ENCODE data around the gene GBA3. TPM values are rescaled to one million over a fixed set of nuclear protein-coding genes. Genes with fewer than 3 reads are reported as not detected.

Gene GBA3
- total RNA-seq: not detected in 2 replicates

GRCh38 chr4:22692736-22693135, at the start of gene GBA3:
Gene GBA3, plus strand, starts transcription at chr4:22692937.
- intact Hi-C loops (cut with micrococcal nuclease): loop anchor here (5.0 kb wide), 1 partner anchor 565 kb away; no protein-coding TSS in a partner anchor

- intact Hi-C loops (cut with micrococcal nuclease): no loop called here
Observed at GRCh38 chr4:22643952-22644351, 48.8 kb upstream of the GBA3 start.

DNA sequence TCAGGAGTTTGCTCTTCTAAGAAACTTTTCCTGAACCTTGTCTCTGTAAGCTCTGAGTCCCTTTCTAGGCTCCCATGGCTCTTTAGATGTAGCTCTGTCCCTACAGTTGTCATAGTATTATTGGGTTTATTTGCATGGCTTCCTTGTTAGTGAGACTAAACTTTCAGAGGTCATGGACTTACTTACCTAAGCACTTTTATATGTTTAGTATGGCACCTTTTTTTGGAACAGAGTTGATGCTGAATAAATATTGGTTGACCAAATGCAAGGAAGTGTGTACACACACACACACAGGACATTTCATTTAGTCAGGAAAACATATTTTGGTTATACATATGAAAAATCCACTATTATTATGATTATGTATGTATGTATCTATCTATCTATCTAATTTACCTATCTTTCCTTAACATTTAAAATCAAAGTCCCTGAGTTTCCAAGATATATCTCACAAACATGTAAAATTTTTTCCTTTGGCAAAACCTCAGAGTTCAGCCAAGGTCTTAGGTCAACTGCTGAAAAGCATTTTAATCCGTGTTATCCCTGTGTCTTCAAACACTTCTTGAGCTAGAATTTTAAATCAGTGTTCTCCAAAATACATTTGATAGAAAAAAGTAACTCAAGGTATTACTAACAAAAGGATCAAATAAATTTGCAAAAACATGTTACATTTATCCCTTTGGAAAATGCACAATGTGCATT, 47.1 kb upstream of the GBA3 start:
- intact Hi-C loops (cut with micrococcal nuclease): no loop called here

- intact Hi-C loops (cut with micrococcal nuclease): no loop called here
Observed at GRCh38 chr4:22648996-22649395, 43.7 kb upstream of the GBA3 start.

- intact Hi-C loops (cut with micrococcal nuclease): no loop called here
Observed at GRCh38 chr4:22650771-22651170, 42.0 kb upstream of the GBA3 start.

GRCh38 chr4:22653752-22654151, 39.0 kb upstream of the GBA3 start:
- intact Hi-C loops (cut with micrococcal nuclease): no loop called here

DNA sequence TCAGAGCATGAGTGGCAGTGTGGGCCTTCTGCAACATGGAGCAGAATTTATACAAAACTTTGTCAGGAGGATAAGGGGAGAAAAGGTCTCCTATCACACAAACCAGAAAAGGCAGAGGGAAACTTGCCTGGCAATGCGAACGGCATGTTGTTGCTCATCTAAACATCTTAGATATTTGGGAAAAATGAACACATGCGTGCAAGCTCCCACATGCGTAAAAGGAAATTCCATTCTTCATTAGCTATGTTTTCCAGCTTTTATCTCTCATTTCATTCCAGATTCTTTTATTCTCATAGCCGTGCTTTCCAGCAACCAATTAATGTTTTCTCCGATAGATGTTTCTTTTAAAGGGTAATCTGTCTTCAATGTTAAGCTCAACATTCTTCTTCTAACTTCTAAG, 31.3 kb upstream of the GBA3 start:
- intact Hi-C loops (cut with micrococcal nuclease): no loop called here

DNA sequence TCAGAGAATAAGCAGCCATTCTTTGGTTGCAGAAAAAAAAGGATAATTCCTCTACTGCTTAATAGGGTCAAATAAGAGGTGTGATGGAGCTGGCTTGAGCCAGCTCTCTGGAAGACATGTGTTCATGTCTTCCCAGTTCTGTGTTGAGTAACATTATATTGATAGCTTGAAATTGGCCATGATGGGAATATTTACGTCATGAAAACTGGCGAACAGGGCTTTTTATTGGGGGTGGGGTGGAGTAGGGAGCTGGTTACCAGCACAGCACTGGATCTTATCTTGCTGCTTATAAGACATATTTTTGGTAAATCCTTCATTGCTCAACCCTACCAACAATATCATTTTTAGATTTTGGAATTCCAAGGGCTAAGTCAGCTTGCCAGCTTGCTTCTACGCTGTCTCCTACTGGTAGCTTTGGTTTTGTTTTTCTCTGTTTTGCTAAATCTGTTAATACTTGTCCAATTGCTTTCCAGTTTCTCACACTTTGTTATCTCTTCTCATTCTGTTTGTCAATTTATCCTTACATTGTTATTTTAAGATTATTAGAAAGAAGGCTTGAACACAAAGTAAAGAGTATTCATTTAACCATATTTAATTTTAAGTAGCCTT, 25.3 kb upstream of the GBA3 start:
- intact Hi-C loops (cut with micrococcal nuclease): no loop called here

DNA sequence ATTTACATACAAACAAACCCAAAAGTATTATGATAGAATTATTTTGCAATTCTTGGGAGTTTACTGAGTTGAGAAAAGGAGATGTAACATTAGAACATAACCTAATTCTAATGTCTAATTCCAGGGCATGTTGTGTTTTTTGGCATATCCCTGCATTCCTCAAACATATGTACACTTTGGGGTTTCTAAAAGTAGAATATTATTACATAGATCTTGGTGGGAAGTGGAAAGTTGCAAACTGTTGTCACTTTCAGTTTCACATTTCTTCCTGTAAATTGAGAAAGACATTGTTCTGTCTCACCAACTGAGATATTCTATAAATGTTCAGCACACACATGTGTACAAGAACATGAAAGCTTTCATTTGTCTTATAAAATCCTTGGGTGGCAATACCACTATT, 24.4 kb upstream of the GBA3 start:
- intact Hi-C loops (cut with micrococcal nuclease): no loop called here

- intact Hi-C loops (cut with micrococcal nuclease): no loop called here
Observed at GRCh38 chr4:22668702-22669101, 24.0 kb upstream of the GBA3 start.

- intact Hi-C loops (cut with micrococcal nuclease): loop anchor here (1.0 kb wide), 1 partner anchor 8 kb away; no protein-coding TSS in a partner anchor
Observed at GRCh38 chr4:22670956-22671355, 21.8 kb upstream of the GBA3 start.

DNA sequence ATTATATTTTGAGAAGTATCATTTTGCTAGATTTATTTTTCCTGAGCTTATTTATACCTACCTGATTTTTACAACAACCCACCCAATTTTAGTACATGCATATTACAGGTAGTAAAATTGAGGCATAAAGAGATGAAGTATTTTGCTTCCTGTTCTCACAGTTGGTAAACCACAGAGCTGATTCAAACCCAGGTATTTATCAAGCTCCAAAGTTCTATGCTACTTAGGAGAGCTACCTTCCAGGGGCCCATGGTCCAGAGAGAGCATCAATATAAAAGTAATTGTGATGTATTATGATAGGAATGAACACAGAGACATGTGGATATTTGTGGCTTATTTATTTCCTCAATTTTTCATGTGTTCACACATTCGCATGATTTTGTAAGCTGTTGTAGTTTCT, 20.2 kb upstream of the GBA3 start:
- intact Hi-C loops (cut with micrococcal nuclease): no loop called here

DNA sequence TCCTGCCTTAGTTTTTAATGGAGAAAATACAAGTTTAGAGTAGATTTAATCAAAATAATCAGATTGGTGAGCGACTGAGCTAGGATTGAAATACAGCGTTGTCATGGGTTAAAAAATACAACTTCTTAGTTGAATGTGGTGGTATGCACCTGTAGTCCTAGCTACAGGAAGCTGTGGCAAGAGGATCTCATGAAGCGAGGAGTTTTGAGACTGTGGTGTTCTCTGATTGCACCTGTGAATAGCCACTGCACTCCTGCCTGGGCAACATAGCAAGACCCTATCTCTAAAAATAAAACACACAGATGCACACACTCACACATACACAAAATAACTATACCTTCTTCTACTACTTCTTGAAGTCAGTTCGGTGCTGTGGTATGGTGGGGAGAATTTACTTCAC, 19.8 kb upstream of the GBA3 start:
- intact Hi-C loops (cut with micrococcal nuclease): no loop called here

DNA sequence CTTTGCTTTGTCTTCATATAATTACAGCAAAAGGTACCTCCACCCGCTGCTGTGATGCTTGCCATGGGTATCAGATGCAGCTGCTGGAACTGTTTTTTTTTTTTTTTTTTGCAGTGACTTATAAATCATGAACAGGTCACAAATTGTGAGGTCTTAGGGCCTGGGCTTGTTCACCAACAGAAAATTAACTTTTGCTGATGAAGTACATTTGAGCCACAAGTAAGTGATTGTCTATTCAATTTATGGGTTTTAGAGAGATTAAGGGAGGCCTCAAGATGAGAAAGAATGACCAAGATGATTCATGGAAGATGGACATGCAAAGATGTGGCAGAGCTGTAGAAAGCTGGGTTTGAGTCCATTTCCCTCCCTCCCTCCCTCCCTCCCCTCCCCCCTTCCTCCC, 18.0 kb upstream of the GBA3 start:
- intact Hi-C loops (cut with micrococcal nuclease): no loop called here

DNA sequence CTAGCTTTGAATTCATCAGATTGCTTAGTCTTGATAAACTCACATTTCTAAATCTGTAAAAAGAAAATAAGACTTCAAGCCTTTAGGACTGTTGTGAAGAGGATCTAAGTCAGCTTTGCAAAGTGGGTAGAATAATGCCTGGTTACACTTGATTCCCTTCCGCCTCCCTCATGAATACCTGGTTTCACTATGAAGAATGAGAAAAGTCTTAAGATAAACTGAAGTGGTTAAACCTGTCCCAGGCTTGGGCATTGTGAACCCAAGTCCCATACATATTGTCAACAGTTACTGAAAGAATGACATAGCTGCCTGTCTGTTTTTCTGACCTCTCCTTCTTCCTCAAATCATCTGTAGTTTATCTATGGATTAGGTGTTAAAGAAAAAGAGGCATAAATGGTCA, 16.7 kb upstream of the GBA3 start:
- intact Hi-C loops (cut with micrococcal nuclease): no loop called here

DNA sequence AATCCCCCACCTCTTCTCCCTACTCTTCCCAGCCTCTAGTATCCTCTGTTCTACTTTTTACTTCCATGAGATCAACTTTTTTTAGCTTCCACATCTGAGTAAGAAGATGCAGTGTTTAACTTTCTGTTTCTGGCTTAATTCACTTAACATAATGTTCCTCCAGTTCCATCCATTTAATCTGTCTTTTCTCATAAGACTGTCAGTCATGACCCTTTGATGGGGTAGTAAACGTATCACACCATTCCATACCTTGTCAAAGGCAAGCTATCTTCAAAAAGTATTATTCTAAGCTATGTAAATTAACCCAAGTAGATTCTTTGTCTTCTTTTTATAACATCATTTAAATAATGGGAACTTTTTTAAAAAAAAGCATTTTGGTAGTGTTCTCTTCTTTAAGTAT, 15.0 kb upstream of the GBA3 start:
- intact Hi-C loops (cut with micrococcal nuclease): no loop called here

- intact Hi-C loops (cut with micrococcal nuclease): loop anchor here (1.0 kb wide), 1 partner anchor 8 kb away; no protein-coding TSS in a partner anchor
Observed at GRCh38 chr4:22678940-22679854, 13.5 kb upstream of the GBA3 start.

GRCh38 chr4:22680065-22680642, 12.6 kb upstream of the GBA3 start:
- intact Hi-C loops (cut with micrococcal nuclease): no loop called here

DNA sequence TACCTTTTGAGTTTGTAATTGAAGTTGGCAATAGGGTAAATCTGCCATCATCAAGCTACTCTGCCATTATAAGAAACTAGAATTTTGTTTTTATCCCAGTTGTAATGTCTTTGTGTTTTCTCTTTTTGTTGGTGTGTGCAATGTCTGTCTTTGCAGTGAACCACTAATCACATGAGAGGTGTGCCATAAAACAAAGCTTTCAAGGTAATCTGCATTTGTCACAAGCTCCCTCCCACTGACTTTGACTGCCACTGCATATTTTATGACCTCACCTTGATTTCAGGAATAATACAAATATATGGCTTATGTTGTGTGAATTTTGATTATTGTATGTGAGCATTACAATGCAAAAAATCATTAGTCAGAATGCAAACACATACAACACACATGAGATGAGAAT, 9.0 kb upstream of the GBA3 start:
- intact Hi-C loops (cut with micrococcal nuclease): no loop called here

DNA sequence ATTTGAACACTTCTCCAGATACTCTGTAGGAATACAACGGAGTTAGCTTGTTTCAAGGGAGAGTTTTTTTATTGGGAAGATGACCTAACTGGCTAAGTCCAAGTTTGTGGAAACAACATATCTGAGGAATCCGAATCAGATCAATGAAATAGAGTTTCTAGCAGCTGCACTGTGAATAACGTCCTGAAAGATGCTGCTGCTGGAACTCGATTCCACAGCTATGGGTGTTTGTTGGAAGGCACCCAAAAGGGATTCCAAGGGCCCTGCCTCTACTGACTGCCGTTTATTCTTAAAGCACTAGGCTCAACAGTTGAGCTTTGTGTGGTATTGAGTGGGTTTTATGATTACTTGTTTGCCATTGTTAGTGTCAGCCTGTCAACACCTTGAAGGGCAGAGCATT, 6.6 kb upstream of the GBA3 start:
- intact Hi-C loops (cut with micrococcal nuclease): no loop called here

GRCh38 chr4:22688236-22688635, 4.5 kb upstream of the GBA3 start:
- intact Hi-C loops (cut with micrococcal nuclease): no loop called here

DNA sequence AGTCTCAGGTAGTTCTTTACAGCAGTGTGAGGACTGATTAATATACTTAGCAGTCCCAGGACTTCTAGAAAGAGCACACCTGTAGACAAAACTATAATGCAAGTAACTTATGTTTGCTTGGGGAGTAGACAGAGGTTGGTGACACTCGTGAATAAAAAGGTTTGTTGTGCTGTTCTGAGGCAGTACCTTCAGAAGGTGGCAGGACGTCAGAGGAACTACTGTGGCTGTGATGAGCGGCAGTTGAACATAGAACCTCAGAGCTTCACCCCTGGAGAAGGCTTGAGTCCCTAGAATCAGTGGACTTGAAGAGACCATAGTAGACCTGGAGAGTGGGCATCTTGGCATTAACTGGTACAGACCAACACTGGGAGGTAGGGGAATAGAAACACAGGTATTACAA, 3.3 kb upstream of the GBA3 start:
- intact Hi-C loops (cut with micrococcal nuclease): no loop called here
